Neural crest cell (in vitro differentiated cells): ENCODE results near the gene FOXJ3. TPM values are rescaled to one million over a fixed set of nuclear protein-coding genes. Genes with fewer than 3 reads are reported as not detected.
A peak's percentile ranks its signal among the peaks of the same experiment; 100 is the strongest.

Experiments used
- DNase-seq: peaks from one replicate; pipeline ENCODE4 v3.0.0; 2021; ENCODE audit warnings: low read depth, mixed read lengths, low spot score
- H3K27ac Mint-ChIP-seq: one replicate; pipeline ENCODE4 v1.8.0; 2021; ENCODE audit warnings: mild to moderate bottlenecking, mixed read lengths; ENCODE audit not compliant: unreplicated experiment
- H3K27me3 Mint-ChIP-seq: 2 replicates; pipeline ENCODE4 v1.8.0; 2021; ENCODE audit warnings: low read depth, mild to moderate bottlenecking, mixed read lengths
- H3K36me3 Mint-ChIP-seq: 2 replicates; pipeline ENCODE4 v1.8.0; 2021; ENCODE audit warnings: low read depth, mild to moderate bottlenecking, mixed read lengths
- H3K4me1 Mint-ChIP-seq: 2 replicates; pipeline ENCODE4 v1.8.0; 2021; ENCODE audit warnings: mixed read lengths
- H3K4me3 Mint-ChIP-seq: one replicate; pipeline ENCODE4 v1.8.0; 2021; ENCODE audit warnings: mild to moderate bottlenecking, mixed read lengths
- H3K9me3 Mint-ChIP-seq: 2 replicates; pipeline ENCODE4 v1.8.0; 2021; ENCODE audit warnings: mixed read lengths
- total RNA-seq: library from RNA; stranded (reverse); gene quantifications from 2 replicates; pipeline ENCODE4 v1.2.1, GENCODE V29; 2021
- TF ChIP-seq, protein P1 (sequence below): fragments of 200-600 bp; sonication (generic); conservative IDR thresholded peaks from 2 replicates; pipeline ENCODE4 v1.5.0; 2021; ENCODE audit warnings: antibody characterized with exemption, mild to moderate bottlenecking

Gene FOXJ3
- total RNA-seq, 1 donor from 2014 or later, result 40.2 TPM

DNA sequence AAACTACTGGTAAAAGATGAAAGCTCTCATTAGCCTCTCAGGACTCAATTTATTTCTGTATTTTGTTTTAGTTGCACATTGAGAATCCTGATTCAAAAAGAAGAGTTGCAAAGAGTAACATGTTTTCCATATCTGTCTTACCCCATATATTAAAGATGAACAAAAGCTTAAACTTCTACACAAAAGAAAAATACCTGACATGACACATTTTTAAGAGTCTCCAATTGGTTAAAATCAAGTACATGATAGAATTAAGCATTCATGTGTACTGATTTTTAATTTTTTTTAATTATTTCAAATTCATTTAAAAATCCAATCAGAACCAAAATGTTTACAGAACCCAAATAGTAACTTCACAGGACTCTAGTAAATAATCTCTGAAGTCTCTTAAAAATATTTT lies 72.0 kb downstream of the FOXJ3 start:
- Mint-ChIP-seq H3K27me3 (no peaks in the 10 kb centered on the region), H3K4me1 (peaks cover 3% of the 10 kb centered on the region), H3K36me3 (peaks cover 4% of the 10 kb centered on the region), H3K4me3 (no peak overlapping the region), H3K27ac (no peak overlapping the region), H3K9me3 (no peaks in the 10 kb centered on the region)
- TF ChIP-seq, protein P1, sequence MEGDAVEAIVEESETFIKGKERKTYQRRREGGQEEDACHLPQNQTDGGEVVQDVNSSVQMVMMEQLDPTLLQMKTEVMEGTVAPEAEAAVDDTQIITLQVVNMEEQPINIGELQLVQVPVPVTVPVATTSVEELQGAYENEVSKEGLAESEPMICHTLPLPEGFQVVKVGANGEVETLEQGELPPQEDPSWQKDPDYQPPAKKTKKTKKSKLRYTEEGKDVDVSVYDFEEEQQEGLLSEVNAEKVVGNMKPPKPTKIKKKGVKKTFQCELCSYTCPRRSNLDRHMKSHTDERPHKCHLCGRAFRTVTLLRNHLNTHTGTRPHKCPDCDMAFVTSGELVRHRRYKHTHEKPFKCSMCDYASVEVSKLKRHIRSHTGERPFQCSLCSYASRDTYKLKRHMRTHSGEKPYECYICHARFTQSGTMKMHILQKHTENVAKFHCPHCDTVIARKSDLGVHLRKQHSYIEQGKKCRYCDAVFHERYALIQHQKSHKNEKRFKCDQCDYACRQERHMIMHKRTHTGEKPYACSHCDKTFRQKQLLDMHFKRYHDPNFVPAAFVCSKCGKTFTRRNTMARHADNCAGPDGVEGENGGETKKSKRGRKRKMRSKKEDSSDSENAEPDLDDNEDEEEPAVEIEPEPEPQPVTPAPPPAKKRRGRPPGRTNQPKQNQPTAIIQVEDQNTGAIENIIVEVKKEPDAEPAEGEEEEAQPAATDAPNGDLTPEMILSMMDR, result no peak
- DNase-seq, result no peak

DNA sequence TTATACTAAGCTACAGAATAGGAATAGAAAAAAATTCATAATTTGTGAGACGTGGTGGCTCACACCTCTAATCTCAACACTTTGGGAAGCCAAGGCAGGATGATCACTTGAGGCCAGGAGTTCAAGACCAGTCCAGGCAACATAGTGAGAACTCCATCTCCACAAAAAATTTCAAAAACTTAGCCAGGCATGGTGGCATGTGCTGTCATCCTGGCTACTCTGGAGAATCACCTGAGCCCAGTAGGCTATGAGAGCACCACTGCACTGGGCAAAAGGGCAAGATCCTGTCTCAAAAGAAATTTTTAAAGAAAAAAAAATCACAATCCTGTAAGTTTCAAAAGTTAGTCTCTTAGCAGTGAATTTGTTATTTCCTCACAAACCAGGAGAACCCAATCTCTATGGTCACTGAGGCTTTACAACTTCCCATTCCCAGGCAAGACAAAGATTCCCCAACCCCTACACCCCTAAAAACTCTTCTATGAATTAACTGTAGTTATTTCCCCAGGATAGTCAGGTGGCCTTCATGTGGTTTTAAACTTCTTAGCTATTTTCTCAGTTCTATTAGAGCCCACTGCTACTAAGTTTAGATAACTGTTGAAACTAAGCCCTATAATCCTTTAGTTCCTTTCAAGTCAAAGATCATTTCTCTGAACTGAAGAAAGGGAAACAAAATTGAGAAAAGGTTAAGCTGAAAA lies 74.5 kb downstream of the FOXJ3 start:
- Mint-ChIP-seq H3K36me3 (no peaks in the 10 kb centered on the region), H3K27ac (no peak overlapping the region), H3K4me1 (peaks cover 3% of the 10 kb centered on the region), H3K27me3 (no peaks in the 10 kb centered on the region), H3K4me3 (no peak overlapping the region), H3K9me3 (no peaks in the 10 kb centered on the region)
- TF ChIP-seq, protein P1, result no peak
- no peak for DNase-seq

DNA sequence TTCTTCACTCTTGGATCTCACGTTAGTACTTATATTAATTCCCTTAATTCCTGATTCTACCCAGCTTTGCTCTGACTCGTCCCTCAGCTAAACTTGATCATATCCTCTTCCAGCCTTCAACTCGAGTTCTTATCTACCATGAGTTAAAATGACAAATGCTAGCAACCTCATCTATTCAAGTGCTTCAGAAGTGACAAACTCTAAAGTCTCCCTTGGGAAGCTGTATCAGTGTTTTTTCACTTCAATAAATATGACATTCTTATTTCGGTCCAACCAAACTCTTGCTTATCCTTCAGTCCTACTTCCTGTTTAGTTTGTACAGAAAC lies 75.3 kb downstream of the FOXJ3 start:
- Mint-ChIP-seq H3K4me1 (peaks cover 3% of the 10 kb centered on the region), H3K27me3 (no peaks in the 10 kb centered on the region), H3K27ac (peak overlapping the region; percentile 53), H3K4me3 (no peak overlapping the region), H3K9me3 (peaks cover 3% of the 10 kb centered on the region), H3K36me3 (peaks cover 5% of the 10 kb centered on the region)
- TF ChIP-seq, protein P1, result no peak
- DNase-seq, result no peak

DNA sequence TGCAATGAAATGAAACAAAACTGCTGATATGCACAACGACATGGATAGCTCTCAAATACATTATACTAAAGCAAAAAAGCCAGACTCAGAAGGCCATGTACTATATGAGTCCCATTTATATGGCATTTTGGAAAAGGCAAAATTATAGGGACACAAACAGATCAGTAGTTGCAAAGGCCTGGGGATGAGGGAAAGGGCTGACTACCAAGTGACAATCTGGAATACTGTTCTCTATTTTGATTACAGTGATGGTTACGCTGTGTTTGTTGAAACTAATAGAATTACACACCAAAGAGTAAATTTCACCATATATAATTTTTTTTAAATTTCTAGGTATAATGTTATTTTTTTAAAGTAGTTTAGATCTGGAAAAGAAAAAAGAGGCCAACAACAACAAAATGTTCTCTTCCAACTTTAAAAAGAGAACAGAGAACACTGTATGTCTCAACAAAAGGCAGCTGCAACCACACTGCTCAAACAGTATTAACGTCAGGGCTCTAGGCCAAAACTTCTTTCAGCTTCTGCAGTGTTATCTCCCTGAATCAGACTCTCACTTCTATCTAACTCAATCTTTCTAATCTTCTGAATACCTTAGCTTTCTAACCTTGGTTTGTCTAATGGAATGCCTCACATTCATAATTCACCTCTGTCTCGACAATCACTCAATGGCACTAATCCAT lies 75.8 kb downstream of the FOXJ3 start:
- Mint-ChIP-seq H3K36me3 (peaks cover 5% of the 10 kb centered on the region), H3K27me3 (no peaks in the 10 kb centered on the region), H3K4me1 (peaks cover 3% of the 10 kb centered on the region), H3K9me3 (peaks cover 3% of the 10 kb centered on the region), H3K4me3 (no peak overlapping the region), H3K27ac (peak overlapping the region; percentile 53)
- TF ChIP-seq, protein P1, result no peak
- DNase-seq, result no peak

DNA sequence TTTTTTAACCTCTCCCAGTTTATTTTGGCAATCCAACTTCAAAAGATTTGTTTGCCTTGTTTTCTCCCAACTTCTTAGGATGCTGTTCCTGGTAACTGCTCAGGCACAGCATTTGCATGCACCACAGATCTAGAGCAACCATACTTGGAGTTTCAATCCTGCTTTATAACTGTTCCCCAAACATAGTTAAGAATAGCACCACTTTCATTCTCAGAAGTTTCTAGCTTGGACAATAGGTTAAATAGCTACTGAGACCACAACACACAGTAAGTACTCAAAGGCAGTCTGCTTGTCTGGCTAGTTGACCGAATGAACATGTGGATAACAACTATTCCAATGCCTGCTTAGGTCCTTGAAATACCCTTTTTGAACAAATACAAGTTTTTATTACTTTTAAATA lies 76.8 kb downstream of the FOXJ3 start:
- H3K4me1 Mint-ChIP-seq, result no peaks in the 10 kb centered on the region
- H3K27me3 Mint-ChIP-seq, result no peaks in the 10 kb centered on the region
- H3K27ac Mint-ChIP-seq, result no peak overlapping the region
- no peak overlapping the region for H3K4me3 Mint-ChIP-seq
- TF ChIP-seq, protein P1, result no peak
- peaks cover 5% of the 10 kb centered on the region for H3K36me3 Mint-ChIP-seq
- DNase-seq, result no peak
- peaks cover 3% of the 10 kb centered on the region for H3K9me3 Mint-ChIP-seq
